ENCODE results near the gene SEZ6L2.
A peak's percentile ranks its signal among the peaks of the same experiment; 100 is the strongest.
"Not testable (repeated sequence)": the region's sequence is repeated elsewhere in the genome, so short reads cannot be mapped to it uniquely, and the experiment has no call there.

The SEZ6L2 gene

GRCh38 chr16:29899516-29900101 lies at the start of gene SEZ6L2:
Gene SEZ6L2, minus strand, starts transcription at chr16:29899550. Its CDS starts 531 bp downstream, at chr16:29899019.
- peak; percentile 87 for DNase-seq

GRCh38 chr16:29947897-29948296 lies 48.5 kb upstream of the SEZ6L2 start:
- no peak for DNase-seq

- DNase-seq, result peak; percentile 86
Measured at GRCh38 chr16:29943846-29944799, 44.8 kb upstream of the SEZ6L2 start.

- no peak for DNase-seq
Measured at GRCh38 chr16:29940656-29941055, 41.3 kb upstream of the SEZ6L2 start.

GRCh38 chr16:29931750-29932149 lies 32.4 kb upstream of the SEZ6L2 start:
- not testable (repeated sequence) for DNase-seq

- DNase-seq, result no peak
Measured at GRCh38 chr16:29927070-29927905, 27.9 kb upstream of the SEZ6L2 start.

- DNase-seq, result peak; percentile 64
Measured at GRCh38 chr16:29926711-29927052, 27.3 kb upstream of the SEZ6L2 start.

GRCh38 chr16:29925781-29926710 lies 26.7 kb upstream of the SEZ6L2 start, which contains the start of gene KCTD13:
Gene KCTD13, minus strand, starts transcription at chr16:29926226. Its CDS starts 193 bp downstream, at chr16:29926033.
- DNase-seq, result peak; percentile 96

- DNase-seq, result peak; percentile 44
Measured at GRCh38 chr16:29925105-29925756, 25.9 kb upstream of the SEZ6L2 start.

GRCh38 chr16:29922986-29923501 lies 23.7 kb upstream of the SEZ6L2 start:
- no peak for DNase-seq

- DNase-seq, result no peak
Measured at GRCh38 chr16:29922326-29922725, 23.0 kb upstream of the SEZ6L2 start.

GRCh38 chr16:29921034-29921385 lies 21.7 kb upstream of the SEZ6L2 start:
- no peak for DNase-seq

- DNase-seq, result no peak
Measured at GRCh38 chr16:29920288-29921033, 21.1 kb upstream of the SEZ6L2 start.

- no peak for DNase-seq
Measured at GRCh38 chr16:29916979-29917378, 17.6 kb upstream of the SEZ6L2 start.

GRCh38 chr16:29915590-29916247 lies 16.4 kb upstream of the SEZ6L2 start:
- no peak for DNase-seq

- DNase-seq, result no peak
Measured at GRCh38 chr16:29913514-29913913, 14.2 kb upstream of the SEZ6L2 start.

- DNase-seq, result no peak
Measured at GRCh38 chr16:29912087-29912486, 12.7 kb upstream of the SEZ6L2 start.

GRCh38 chr16:29911676-29912010 lies 12.3 kb upstream of the SEZ6L2 start:
- DNase-seq, result no peak

- no peak for DNase-seq
Measured at GRCh38 chr16:29910819-29911675, 11.7 kb upstream of the SEZ6L2 start.

Data from OCI-M1 (cell line).